SW480 (cell line): ENCODE measurements around the gene SLC4A1AP.

Source experiments
- DNase-seq: peaks from one replicate; pipeline ENCODE4 v3.0.0-alpha.2; 2016; ENCODE audit warnings: low spot score

The SLC4A1AP gene

DNA sequence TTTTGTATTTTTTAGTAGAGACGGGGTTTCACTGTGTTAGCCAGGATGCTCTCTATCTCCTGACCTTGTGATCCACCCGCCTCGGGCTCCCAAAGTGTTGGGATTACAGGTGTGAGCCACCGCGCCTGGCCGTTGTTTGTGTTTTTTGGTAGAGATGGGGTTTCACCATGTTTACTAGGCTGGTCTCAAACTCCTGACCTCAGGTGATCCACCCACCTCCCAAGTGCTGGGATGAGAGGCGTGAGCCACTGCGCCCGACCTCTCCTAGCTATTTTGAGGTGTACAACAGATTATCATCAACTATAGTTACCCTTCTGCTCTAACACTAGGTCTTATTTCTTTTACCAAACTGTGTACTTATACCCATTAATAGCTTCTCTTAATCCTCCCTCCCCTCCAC lies 78.9 kb downstream of the SLC4A1AP start:
- DNase-seq = no peak
